HG03520 (cell line): ENCODE data around the gene SMAD6.

Experiments
- ATAC-seq: cut with Tn5 transposase; IDR thresholded peaks from one replicate; pipeline ENCODE4 v1.9.1; 2021; ENCODE audit warnings: mild to moderate bottlenecking, moderate library complexity; ENCODE audit not compliant: unreplicated experiment

SMAD6 gene

GRCh38 chr15:66719471-66719870, 17.4 kb downstream of the SMAD6 start:
- no peak for ATAC-seq

DNA sequence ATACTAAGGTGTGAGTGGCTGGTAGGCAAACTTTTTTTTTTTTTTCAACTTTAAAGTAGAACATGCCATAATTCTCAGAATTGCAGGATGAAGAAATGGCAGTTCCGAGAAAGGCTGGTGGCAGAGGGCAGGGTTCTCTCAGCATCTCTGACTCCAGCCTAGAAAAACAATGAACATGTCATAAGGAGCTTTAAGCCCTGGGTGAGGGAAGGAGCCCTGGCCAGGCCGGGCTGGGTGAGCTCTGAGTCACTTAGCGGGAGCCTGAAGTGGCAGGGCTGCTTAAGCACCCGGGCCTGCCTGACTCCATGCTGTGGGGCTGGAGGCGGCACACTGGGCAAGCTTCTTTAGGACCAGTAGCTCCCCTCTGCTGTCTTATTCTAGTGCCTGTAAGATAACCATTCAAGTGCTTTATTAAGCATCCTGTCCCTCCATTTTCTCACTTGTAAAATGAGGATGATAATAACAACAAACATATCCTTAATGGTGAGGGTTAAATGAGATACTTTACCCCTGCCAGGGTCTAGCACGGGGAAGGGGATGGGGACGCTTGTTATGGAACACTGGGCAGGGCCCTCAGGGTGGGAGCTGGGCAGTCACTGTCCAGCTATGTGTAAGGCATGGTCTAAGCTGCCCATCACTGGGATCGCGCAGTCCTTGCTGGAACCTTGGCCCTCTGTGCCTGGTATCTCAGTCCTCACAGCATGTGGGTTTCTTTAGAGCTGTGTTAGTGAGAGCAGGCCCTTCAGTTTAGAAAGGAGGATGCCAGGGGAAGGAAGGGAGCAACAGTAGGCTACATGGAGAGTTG, 18.4 kb downstream of the SMAD6 start:
- no peak for ATAC-seq

GRCh38 chr15:66721020-66721419, 19.0 kb downstream of the SMAD6 start:
- no peak for ATAC-seq

GRCh38 chr15:66721501-66721937, 19.5 kb downstream of the SMAD6 start:
- ATAC-seq = no peak

GRCh38 chr15:66721954-66722353, 19.9 kb downstream of the SMAD6 start:
- ATAC-seq = no peak

DNA sequence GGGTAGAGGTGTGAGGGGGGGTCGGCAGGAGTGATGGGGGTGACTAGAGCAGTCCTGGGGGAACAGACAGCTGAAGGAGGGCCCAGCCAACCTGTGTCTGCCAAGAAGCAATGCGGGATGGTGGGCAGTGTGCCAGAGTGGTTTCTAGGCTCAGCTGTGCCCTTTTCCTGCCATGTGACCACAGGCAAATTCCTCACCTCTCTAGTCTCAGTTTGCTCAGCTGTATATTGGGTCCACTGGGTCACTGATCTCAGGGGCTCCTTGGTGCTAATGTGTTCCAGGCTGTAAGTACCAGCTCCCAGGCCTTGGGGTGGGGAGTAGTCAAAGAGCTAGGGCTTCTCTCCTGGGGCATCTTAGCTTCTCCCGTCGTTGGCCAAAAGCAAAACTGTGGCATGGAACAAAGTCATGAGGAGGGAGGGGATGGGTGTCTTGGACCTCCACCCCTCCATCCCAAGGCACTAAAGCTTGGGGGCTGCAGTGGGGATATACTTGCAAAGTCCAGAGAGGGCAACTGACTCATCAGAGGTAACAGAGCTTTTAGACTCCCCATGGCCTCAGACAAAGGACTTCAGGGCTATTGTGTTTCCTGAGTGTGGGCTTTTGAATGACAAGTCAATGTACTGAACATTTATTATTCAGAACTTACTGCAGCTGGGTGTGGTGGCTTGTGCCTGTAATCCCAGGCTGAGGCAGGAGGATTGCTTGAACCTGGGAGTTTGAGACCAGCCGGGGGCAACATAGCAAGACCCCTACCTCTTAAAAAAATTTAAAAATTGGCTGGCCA, 20.9 kb downstream of the SMAD6 start:
- no peak for ATAC-seq

DNA sequence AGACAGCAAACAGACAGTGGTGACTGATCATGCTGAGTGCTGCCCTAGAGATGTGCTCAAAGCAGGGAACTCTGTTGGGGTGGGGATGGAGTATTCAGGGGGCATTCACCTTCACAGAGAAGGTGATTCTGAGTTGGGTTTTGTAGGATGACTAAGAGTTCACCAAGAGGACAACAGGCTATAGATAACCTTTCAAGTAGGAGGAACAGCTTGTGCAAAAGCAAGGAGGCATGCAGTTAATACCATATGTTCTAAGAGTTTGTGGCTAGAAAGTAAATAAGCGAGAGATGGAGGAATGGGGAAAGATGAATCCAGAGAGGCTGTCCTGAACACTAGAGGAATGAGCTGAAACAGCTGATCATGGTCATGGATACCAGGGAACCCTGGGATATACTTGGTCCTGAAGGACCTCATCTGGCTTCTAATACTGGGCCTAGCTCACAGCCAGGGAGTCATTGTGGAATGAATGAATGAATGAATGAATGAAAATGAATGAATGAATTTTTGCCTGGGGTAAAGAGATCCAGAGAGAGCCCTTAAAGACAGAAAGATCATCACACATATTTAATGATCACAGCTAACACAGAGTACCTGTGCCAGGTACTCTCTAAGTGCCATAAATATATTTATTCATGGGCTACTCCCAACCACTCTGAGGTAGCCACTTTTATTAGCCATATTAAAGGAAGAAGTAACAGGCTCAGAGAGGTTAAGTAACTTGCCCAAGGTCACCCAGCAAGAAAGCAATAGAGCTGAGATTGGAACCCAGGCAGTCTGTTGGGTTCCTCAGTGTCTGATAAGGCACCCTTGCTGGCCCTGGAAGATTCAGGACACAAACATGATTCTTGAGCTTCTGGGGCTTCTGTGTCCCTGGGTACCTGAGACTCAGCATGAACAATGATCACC, 22.0 kb downstream of the SMAD6 start:
- no peak for ATAC-seq

- ATAC-seq = no peak
Measured at GRCh38 chr15:66724732-66725463, 22.9 kb downstream of the SMAD6 start.

DNA sequence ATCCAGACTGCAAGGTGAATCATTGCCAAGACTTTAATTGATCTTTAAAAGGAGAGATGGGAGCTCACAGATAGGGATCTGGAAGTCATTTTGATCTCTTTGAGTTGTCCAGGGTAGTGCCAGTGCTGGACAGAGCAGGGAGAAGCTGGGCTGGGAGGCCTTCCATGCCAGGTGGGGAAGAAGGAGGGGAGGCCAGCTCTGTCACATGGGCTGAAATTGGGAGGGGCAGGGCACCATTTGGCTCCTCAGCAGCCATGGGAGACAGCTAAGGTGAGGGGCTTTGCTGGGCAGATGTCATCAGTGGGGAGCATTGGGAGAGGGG, 23.4 kb downstream of the SMAD6 start:
- ATAC-seq = no peak

- ATAC-seq = no peak
Measured at GRCh38 chr15:66726386-66726785, 24.4 kb downstream of the SMAD6 start.

- ATAC-seq = no peak
Measured at GRCh38 chr15:66729331-66729951, 27.4 kb downstream of the SMAD6 start.

GRCh38 chr15:66730168-66731021, 28.4 kb downstream of the SMAD6 start:
- ATAC-seq = no peak

DNA sequence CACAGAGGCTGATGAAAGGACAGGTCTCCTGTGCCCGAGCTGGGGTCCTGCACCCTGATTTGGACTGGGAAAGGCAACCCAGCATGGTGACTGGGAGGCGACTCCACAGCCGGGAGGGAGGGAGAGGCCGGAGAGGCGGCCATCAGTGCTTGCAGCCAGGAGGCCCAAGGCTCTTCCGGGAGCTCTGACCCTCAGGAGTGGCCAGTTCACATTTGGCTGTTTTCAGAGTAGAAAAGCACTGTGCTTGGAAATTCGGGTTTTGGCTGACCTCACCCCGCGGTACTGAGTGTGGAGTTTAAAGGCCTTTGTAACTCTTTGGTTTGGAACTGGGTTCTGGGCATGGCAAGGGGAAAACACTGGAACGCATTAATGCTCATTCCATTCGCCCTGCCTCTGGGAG, 31.9 kb downstream of the SMAD6 start:
- no peak for ATAC-seq

- ATAC-seq = no peak
Measured at GRCh38 chr15:66734961-66735908, 33.2 kb downstream of the SMAD6 start.

DNA sequence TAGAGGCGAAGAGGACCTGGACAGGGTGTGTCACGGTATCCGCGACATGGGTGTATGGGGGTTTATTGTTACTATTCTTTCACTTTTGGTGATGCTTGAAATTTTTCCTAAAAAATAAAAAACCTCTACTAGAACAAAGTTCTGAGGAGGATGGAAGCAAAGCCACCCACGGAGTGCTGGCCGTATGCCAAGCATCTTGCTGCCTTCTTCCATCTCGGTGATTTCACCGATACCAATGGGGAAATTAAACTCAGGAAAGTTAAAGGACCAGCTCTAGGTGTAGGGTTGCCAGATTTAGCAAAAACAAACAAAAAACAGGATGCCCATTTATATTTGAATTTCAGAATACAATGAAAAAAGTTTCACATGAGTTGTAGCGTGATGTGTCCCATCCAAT, 33.9 kb downstream of the SMAD6 start:
- no peak for ATAC-seq

DNA sequence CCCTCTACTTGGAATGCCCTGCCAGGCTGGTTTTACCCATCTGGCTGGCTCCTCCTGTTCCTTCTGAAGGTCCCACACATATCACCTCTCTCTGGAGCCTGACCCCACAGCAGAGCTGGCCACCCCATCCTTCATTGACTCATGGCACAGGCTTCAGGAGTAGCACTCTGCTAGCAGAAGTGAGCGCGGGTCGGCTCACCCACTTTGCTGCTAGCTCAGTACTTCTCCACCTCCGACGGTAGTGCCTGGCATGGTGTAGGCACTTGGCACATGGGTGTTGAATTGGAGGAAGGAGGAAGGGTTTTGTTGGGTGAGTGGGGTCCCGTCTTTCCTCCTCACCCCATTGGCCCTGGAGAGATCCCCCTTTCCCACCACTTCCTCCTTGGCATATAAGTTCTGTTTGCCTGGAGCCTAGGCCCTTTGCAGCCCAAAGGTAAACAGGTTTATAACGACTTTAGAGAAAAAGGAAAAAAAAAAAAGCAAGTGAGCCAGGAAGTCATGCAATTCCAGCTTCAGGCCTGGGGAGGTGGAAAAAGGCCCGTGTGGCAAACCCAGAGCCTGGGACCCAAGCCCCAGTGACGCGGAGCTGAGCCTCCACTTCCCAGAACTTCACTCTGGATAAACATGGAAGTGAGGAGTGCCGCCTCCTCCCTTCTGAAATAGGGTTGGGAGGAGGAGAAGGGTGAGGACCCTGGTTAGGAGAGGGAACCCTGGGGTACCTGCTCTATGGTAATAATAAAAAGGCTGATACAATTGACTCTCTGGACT, 35.4 kb downstream of the SMAD6 start:
- ATAC-seq = no peak

- ATAC-seq = no peak
Measured at GRCh38 chr15:66738116-66738515, 36.1 kb downstream of the SMAD6 start.
